SIG-M5 treated with dmso at 0.1 percent for 504 hours (cell line): ENCODE measurements around the gene INVS.
A peak's percentile ranks its signal among the peaks of the same experiment; 100 is the strongest.
"Not testable (repeated sequence)": the region's sequence is repeated elsewhere in the genome, so short reads cannot be mapped to it uniquely, and the experiment has no call there.

Source experiments
- DNase-seq: peaks from one replicate; lab custom pipeline; 2025; ENCODE audit not compliant: unreplicated experiment; lab: John Stamatoyannopoulos, UW

INVS gene

DNA sequence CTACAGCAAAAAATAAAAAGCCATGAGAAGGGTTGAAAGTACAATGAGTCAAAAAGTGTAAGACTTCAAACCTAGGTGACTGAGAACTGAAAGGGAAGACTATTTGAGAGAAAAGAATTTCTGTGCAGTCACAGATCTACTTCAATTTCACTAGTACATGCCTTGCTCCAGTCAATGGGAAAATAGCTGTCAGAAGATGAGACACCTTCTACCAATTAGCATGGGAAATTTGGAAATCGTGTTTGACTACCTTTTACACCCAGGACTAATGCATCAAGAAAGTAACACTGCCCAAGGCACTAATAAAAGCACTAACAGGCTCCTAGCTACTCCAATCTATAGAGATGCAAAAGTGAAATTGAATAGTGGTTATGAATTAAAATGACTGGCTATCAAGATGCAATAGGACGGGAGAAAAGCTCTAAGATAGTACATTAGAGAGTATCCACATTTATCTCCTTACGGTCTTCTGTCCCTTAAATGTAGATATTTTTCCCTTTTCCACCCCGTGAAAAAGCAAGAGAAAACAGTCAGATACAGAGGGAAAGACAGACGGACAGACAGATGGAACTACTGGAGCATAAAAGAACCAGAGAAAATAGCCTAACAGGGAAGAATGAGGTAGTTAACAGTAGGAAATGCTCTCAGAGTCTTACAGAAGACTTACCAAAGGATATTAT lies 15.5 kb upstream of the INVS start:
- no peak for DNase-seq

DNA sequence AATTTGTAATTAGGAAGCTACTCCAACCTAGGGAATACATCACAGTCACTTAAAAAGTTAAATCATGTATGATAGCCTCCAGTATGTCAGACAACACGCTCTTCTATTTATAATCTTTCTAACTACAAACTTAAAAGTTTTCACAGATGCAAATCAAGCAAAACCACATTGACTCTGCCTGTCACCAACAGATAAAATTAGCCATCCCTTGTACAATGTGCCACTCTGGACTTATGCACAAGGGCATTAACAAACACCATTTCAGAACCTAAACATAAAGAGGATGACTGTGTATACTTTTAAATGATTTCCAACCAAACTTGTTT lies 15.0 kb upstream of the INVS start:
- no peak for DNase-seq

DNA sequence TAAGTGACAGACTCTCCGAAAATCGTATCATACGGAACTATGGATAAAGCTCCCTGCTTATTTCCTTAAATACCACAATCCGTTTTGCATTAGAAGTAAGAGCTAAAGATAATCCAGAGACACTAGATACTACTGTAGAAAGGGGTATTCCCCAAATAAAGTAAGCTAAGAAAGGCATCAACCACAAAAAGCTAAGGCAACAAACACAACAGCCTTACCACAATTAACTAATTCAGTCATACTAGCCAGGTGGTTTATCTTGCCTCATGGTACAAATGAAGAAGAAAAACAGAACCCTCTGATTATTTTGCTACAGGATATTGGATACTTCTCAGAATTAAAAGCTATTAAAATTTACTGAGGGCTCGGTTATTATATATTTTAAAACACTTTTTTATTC lies 14.3 kb upstream of the INVS start:
- DNase-seq = no peak

DNA sequence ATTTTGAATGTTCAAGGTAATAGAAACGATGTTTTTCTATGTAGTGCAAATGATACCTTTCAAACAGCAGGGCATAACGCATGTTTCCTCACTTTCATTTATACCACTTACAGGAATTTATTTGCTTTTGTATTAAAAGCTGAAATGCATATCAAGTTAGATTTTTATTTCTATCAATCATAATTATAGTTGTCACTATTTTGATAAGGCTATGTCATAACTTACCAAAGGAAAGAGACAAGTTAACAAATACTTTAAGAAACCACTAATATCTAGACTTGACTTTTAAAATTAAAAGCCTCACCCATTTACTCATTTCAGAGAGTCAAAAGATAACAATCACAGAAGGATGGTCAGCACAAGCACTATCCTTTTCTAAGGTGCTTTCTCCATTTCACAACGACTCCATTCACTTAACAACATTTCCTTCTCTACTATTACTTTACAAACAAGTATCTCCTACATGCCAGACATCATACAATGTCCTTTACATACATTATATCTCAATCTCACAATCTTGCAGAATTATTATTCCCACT lies 12.9 kb upstream of the INVS start:
- DNase-seq = no peak

DNA sequence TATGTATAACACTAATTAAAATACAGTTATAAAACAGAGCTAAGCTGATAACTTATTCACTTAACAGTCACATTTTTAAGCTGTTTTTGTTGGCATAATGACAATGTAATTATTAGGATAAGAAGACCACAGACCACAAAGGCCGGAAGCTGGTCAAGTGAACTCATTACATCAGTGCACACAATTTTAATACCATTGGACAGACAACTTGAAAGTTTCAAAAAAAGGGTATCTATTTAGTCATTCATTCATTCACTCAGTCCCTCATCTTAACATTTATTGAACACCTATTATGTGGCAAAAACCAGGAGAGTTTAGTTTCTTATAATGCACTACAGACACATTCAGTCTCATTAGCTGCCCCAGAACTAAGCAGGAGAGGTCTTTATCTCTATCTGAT lies 11.8 kb upstream of the INVS start:
- no peak for DNase-seq

DNA sequence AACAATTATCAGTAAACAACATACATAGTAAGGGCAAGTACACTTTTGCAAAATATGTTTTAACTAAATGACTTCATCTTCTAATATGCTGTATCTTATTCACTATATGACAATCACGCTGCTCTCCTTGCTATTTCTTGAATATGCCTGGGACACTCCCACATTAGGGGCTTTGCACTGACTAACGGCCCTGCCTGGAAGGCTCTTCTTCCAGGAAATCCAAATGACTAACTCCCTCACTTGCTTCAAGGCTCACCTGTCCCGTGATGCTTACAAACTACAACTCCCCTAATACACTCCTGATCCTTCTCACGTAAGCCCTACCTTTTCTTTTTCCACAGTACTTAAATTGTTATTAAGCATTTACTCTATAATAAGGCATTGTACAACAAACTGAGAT lies 10.8 kb upstream of the INVS start:
- no peak for DNase-seq

DNA sequence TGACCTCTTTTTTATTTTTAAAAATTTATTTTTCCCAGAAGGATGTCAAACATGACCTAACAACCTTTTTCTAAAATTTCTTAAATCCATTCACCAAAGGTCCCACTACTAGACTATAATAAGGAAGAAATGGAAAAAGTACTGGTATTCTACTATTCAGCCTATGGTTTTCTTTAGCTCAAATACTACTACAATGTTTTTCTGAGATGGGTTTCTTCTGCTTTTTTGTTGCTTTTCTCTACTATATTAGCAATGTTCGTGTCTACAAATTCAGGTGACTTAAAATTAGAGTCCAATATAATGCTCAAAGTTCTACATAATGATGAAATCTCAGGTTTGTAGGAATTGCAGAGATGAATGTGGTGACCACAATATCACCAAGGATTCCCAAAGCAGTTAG lies 8.2 kb upstream of the INVS start:
- DNase-seq = no peak

DNA sequence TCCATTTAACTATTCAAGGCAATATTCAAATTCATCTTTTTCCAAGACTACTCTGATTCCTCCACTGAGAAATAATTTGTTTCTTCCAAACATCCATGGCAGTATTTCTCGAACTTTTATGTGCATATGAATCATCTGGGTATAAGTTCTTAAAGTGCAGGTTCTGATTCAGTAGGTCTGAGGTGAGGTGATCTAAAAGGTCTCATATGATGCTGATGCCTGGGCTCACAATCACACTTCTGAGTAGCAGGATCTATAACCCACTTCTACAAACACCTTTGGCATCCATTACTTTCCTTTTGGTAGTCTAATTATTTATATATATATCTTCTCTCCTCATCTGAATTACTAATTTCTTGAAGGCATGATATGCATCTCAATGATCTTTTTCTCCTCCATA lies 7.4 kb upstream of the INVS start:
- DNase-seq = no peak

DNA sequence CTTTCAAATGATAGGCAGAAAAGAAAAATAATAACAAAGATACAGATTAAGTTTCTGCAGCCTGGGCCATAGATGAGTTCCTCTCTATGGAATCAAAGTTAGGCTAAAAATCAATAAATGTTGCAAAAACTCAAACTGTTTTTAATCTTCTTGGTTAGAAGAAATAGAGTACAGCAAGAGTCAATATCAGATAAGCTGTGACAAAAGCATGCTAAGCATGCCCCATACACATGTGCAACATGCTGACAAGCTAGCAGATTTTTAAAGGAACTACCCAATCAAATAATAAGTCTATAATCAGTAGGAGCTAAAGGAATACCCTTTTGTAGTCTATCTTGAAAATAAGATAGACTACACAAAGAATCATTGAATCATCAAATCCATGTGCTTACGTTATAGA lies 7.0 kb upstream of the INVS start:
- DNase-seq = no peak

DNA sequence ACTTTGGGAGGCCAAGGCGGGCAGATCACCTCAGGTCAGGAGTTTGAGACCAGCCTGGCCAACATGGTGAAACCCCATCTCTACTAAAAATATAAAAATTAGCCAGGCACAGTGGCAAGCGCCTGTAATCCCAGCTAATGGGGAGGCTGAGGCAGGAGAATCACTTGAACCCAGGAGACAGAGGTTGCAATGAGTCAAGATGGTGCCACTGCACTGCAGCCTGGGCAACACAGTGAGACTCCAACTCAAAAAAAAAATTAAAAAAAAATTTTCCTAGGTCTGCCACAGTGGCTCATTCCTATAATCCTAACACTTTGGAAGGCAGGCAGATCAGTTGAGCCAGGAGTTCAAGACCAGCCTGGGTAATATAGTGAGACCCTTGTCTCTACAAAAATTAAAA lies 4.6 kb upstream of the INVS start:
- not testable (repeated sequence) for DNase-seq

DNA sequence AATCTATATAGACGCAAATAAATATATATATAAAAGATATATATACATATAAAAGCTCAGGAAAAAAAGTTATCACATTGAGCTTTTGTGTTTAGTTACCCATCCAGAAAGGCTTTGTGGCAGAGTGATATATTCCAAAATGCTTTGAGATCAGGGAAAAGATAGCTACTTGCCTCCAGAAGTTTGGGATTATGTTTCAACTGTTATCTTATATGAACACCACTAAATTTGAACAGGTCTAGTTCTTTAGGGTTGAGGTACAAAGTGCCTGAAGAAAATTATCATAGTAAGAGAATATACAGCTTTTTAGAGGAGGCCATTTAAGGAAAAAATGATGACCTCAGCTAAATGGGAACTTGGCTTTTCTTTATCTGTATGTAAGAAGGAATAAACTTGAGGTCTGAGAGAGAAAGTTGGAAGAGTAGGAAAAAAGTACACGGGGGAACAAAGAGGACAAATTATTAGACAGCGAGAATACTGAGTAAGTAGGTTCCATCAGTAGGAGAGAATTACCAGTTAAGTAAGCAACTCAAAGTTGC lies 2.6 kb upstream of the INVS start:
- no peak for DNase-seq

DNA sequence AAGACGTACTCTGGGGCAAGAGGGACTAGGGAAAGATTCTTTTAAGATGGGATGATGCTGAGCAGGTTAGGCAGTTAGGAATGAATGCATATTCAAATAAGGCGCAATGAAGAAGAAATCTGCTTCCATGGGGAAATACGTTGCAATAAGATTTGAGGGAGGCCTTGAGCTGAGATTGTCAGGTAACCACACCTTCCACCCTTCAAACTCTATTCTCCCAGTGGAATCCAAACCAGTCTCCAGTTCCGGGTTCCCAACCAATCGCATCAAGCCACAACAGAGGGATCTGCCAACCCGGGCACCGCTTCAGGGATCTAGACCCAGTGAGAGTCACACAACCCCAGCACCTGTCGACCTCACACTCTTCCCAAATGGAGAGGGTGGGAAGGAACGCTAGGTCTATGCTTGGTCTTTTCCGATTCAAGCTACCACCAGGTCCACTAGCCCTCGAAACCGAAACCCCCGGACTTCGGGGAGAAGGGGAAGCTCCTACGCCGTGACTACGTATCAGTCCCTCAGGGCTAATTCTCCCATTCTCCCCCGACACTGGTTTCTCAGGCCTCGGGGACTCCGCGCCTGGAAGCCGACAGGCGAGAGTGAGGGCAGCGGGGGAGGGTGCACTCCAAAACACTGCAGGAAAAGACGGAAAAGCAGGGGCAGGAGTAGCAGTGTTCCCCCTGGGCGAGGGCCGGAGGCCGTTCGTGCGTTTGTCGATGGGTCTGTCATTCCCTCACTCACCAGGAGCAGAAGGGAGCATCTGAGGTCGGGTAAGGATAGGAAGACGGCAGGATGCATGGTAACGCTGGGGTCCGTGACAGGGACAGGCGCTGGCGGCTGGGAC lies 777 bp upstream of the INVS start:
- DNase-seq = peak; percentile 62

DNA sequence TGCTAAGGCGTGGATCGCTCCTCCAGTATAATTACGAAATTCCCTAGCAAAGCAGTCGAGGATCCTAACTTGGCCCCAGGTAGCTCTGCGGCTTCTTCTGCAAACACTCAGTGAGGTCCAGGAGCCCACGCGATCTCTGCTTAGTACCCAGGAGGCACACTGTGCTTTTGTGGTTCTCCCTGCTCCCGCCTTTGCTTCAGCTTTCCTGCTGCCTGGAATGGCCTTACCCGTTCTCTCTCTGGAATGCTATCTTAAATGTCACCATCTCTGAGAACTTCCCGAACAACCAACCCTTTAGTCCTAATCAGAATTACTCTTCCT lies 639 bp downstream of the INVS start:
- no peak for DNase-seq

DNA sequence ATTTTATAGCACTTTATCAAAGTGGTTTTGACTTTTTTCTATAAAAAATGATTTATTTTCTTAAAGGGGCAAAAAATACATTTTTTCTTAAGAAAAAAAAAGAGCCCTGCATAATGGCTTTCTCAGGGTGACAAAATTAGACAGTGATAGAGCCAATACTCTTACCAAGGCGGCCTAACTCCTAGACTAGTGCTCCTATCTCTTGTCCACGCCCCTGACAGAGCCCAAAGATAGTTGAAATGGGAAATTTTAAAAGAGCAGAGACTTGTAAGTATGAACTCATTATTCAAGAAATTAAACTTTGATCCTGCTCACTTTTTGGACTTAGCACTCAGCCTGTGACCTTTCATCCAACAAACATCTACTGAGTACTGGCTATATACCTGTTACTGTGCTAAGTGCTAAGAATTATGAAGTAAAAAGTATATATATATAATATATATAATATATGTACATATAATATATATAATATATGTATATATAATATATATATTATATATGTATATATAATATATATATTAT lies 1.2 kb downstream of the INVS start:
- no peak for DNase-seq

DNA sequence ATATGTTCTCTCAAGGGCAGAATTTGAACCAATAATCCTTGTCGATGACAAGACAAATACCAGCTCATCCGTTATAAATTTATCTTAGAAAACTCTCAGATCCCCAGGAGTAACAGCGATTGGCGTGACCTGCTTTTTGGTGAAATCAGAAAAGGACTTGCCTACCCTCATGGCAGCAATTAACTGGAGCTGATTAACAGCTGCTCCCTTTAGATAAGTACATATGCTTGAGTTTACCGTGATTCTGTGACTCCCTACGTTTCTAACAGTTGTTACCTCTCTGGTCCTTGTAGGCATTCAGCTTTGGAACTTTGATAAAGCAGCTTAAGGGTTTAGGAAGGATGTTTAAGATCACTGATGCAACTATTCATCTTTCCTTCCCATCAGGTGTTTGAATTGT lies 2.6 kb downstream of the INVS start:
- no peak for DNase-seq

DNA sequence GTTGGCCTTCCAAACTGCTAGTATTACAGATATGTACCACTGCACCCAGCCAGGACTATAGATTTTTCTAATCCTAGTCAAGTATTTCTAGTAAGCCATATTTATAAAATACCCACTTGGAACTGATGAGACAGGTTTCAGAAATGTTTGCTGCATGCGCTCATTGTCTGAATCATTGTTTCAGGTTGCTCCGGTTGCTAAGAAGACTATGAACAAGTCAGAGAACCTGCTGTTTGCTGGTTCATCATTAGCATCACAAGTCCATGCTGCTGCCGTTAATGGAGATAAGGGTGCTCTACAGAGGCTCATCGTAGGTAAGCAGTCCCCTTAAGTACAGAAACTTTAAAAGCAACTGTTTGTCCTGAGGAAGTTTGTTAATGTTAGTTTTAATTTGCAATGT lies 5.3 kb downstream of the INVS start:
- no peak for DNase-seq

DNA sequence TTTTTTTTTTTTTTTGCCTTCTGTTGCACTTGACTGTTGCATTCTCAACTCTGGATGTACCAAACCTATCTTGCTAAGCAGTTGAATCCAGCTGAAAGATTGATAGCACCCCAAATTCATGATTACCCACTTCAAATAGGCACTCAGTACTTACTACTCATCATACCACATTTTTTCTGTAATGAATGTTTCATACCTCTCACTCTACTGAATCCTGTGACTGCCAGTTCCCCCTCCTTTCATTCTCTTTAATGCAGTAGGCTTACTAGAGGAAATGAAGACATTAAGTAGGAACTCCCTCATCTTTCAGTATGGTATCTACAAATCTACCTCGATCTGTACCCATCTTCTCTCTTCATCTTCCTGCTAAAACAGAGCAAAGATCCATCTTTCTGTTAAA lies 6.8 kb downstream of the INVS start:
- DNase-seq = no peak

DNA sequence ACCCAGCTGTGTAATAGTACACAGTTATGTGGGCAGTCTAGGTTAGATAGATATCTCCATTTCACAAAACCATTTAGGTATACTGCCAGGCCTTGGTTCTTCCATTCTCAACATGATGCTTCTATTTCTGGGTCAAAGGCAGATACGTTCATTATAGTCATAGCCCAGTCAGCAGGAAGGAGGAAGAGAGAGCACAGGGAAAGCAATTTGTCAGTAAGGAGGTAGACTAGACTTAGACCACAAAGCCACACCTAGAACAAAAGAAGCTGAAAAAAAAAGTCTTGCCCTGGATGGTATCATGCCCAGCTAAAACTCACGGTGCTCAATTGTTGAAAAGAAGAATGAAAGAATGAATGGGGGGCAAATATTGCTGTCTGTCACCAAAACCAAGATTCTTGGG lies 7.6 kb downstream of the INVS start:
- no peak for DNase-seq

DNA sequence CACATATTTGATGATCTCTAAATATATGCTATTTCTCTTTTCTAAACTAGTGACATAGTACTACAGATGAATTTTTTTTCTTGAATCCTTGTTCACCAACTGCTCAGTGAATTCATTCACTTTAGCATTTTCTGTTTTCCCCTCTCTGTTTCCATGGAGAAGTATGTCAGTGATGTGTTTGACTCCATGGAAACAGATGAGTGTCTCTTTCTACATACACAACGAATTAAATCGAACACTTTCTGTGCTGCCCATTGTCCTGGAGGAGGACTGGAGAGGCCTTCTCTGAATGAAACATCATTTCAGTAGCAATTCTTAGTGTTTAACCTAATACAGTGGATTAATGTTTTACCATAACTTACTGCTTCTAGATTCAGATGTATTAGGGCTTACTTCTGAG lies 9.5 kb downstream of the INVS start:
- DNase-seq = no peak

DNA sequence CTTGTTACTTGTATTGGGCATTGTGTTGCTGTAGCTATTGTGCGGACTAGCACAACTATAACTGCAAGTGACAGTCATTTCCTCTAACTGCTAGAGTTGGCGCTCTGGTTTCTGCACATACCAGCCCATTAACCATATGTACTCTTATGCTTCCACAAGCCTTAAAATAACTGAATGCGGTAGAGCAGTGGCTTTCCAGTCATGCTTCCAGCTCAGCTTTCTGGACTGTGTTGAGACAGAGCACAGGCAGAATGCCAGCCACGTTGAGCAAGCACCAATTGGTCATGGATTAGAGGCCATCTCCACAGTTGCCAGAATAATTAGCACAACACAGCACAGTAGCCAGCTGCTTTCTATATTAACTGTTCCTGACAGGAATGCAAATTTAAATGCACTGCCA lies 12.2 kb downstream of the INVS start:
- DNase-seq = peak; percentile 19

DNA sequence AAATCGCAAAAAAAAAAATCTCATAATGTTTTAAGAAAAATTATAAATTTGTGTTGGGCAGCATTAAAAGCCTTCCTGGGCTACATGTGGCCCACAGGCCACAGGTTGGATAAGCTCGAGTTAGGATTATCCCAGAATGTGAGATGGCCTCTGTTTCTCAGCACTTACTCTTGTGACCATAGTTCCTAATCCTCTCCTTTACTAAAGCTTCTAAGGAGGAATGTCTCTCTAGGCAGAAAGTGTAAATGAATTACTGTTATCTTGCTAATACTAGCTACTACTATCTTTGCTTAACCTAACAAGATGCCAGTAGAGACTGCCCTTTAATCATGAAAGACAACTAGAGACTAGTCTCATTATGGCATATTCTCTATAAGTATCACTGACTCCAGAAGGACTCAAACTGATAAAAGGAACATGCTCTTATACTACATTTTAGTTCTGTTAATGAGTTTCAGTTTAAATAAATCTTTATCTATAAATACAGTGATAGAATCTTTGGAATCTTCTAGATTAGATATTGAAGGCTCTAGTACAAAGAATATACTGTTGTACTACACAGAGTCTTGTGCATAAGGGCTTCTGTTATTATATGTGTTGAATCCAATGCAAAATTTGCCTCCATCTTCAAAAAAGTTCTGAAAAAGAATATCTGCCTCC lies 13.8 kb downstream of the INVS start:
- no peak for DNase-seq

DNA sequence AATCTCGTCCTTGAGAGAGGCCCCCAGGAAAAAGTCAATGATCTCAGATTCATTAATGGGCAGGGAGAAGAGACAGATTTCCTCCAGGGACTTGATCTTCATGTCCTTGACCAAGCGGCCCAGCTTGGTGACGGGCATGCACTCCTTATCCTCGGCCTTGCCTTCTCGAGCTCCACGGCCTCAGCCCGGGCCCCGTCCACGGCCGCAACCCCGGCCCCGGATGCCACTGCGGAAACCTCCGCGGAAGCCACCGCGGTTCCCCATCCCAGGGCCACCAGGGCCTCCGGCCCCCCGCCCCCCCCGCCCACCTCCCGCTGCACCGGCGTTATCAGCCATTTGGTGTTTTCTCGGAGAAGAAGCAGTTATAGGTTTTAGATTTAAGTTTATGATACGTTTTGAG lies 18.3 kb downstream of the INVS start:
- no peak for DNase-seq
